Stimulated activated CD4-positive, alpha-beta T cell treated with anti-CD3 and anti-CD28 coated beads, Interleukin-15, amount 100 ng/mL, for 1 hour (primary cell): Measurements from ENCODE around the gene RBBP7.
"Not testable (repeated sequence)": the region's sequence is repeated elsewhere in the genome, so short reads cannot be mapped to it uniquely, and the experiment has no call there.

Source experiments
- DNase-seq, 2 donors: peaks; one replicate each; pipeline ENCODE4 v3.0.0-alpha.2; 2020; ENCODE audit warnings: low read depth in 1 of 2, low spot score in 1 of 2

RBBP7 gene

DNA sequence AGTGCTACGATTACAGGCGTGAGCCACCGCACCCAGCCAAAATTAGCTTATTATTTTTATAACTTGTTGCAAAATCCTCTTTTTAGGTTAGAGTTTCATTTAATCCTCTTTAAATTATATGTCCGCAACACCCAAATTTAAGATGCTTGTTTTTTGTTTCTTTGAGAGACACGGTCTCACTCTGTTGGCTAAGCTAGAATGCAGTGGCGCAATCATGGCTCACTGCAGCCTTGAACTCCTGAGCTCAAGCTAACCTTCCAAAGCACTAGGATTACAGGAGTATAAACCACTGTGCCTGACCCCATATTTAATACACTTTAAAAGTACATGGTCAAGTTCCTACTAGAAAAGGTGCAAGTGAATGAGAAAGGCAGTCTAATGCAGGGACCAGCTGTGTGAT lies 2.2 kb downstream of the RBBP7 start:
- DNase-seq, result no peak

DNA sequence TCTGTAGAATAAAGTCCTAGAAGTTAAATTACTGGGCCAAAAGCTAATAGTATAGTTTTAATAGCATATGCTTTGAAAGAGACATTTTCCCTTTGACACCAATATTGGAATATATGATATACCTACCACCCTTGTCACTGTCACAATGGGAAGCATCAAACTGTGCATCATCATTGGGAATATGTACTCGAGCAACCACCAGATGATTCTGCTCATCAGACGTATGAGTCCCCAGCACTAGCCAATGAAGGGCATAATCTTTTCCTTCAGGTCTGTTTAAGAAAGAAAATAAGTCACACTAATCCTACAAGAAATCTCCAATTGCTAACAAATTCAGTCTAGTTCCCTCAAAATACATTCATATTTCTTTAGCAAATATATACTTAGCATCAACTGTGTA lies 7.3 kb downstream of the RBBP7 start:
- no peak for DNase-seq

DNA sequence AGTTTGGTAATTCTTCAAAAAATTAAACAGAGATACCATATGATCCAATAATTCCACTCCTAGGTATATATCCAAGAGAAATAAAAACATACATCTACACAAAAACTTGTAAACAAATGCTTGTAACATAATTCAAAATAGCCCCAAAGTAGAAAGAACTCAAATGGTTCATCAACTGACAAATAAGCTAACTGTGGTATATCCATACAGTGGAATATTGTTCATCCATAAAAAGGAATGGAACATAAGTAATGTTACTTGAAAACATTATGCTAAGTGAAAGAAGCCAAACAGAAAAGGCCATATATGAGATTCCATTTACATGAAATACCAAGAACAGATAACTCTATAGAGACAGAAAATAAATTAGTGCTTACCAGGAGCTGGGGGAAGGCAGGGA lies 13.4 kb downstream of the RBBP7 start:
- no peak for DNase-seq

DNA sequence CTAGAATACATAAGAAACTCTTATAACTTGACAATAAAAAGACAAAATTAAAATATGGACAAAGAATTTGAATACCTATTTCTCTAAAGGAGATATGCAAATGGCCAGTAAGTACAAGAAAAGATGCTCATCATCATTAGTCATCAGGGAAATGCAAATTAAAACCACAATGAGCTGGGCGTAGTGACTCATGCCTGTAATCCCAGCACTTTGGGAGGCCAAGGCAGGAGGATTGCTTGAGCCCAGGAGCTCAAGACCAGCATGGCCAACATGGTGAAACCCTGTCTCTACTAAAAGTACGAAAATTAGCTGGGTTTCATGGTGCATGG lies 14.1 kb downstream of the RBBP7 start:
- DNase-seq, result not testable (repeated sequence)

DNA sequence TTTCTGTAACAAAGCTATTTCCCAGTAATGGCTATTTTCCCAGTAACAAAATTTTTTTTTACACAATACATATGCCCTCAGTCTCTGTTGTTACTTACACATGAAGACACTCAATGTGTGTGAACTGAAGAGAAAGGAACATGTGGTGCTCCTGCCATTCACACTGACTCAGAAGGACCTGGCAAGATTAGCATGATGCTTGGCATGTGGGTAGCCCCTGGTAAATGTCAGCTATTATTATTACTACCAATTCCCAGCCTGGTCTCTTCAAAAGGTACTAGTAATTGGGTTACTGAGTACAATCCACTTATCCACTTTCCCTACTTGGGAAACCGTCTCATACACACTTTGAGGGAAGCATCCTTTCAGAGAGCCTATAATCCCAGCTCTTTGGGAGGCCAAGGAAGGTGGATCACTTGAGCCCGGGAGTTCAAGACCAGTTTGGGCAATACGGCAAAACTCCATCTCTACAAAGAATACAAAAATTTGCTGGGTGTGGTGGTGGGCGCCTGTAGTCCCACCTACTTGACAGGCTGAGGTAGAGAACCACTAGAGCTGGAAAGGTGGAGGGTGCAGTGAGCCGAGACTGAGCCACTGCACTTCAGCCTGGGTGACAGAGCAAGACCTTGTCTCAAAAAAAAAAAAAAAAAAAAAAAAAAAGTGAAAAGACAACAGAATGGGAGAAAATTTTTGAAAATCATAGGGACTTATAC lies 14.6 kb downstream of the RBBP7 start:
- no peak for DNase-seq

DNA sequence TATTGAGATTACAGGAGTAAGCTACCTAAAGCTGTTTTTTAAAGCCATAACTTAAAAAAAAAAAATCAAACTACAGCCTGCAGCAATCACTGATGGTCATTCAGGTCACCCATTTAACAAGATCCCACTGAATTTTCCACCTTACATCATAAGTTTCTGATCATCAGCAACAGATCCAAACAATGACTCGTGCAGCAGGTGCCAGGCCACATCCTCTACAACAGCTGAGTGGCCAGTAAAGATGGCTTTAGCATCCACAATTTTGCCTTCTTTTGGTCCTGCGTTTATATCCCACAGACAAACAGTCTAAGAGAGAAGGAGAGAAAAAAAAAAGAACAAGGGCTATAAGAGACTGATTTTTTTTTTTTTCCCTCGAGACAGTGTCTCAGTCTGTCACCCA lies 16.6 kb downstream of the RBBP7 start:
- no peak for DNase-seq

DNA sequence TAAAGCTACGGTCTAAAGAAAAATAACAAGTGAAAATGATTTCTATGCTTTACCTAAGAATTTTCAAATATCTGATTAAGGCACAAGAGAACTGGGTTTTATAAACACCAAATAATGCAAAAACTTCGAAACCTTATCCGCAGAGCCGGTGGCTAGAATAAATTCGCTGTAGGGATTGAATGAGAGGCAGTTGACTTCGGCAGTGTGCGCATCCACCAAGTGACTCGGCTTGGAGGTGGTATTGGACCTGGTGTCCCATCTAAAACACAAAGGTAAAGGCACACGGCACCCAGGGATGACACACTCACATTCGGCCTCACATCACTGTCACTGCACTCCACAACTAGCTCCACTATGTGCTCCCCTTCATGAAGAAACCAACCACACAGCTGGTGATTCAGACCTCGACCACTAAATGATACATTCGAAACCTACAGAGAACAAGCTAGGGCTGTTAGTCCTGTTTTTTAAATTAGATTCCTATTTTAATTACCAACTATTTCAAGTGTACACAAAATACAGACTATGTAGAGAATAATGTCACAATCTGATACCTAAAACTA lies 17.5 kb downstream of the RBBP7 start:
- no peak for DNase-seq

DNA sequence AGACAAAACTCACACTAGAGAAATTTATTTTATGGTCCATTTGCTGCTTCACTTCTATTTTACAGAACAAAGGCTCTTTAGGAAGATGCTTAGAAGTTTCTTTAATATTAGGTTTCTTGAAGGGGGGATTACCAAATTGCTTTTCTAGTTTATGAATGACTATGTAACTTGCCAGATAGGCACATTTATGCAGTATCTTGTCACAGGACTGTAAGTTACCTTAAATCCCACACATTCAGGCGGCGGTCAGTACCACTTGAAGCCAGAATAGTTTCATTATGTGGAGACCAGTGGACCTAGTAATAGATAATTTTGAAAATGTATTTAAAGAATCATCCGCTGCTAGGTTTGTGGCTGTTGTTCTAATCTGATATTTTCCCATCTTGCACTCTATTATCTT lies 18.3 kb downstream of the RBBP7 start:
- DNase-seq, result no peak

DNA sequence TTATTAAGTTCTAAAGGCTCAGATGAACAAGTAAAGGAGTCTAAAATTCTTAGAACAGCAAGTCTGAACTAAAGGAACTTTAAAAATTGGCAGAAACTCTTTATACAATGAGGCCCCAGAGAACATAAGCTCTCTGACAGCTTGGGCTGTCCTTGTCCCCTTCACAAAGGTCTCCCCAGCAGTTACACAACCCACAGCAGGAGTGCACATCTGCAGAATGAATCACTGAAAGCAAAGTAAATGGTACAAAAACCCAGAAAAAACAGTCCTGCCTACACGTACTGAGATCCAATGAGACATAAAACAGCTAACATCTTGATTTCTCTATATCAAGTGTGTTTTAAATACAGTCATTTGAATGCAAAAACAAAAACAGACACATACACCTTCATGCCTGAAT lies 18.7 kb downstream of the RBBP7 start:
- no peak for DNase-seq

DNA sequence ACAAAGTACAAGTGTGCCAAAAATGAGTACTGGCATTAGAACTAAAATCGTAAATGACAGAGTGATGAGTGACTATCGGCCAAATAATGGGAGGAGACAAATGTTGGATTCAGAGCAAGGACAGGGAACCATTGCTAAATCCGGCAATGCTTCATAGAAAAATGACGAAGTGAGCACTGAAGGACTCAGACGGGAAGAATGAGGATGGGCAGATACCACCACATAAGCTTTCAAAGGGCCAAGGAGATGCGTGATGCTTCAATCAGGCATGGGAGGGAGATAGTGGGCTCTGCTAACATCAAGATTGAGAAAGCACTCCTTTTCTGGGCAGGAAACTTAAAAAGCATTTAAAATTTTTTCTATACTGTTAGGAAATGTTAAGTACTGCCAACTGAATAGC lies 21.6 kb downstream of the RBBP7 start:
- no peak for DNase-seq

DNA sequence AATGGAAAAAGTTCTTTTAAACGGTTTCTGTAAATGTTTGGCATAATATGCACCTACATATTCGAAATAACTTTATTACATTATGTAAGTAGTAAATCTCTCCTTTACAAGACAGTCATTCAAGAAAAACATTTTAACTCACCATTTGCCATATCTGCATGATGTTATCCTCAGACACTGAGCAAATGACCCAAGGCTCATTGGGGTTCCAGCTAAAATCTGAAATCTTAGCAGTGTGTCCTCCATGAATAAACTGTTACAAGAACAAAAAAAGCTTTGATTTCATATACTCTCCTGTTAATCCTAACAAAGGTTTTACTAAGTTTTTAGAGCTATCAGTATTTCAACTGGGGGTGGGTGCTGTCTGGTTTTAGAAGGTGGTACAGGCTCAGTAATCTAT lies 24.5 kb downstream of the RBBP7 start:
- no peak for DNase-seq

DNA sequence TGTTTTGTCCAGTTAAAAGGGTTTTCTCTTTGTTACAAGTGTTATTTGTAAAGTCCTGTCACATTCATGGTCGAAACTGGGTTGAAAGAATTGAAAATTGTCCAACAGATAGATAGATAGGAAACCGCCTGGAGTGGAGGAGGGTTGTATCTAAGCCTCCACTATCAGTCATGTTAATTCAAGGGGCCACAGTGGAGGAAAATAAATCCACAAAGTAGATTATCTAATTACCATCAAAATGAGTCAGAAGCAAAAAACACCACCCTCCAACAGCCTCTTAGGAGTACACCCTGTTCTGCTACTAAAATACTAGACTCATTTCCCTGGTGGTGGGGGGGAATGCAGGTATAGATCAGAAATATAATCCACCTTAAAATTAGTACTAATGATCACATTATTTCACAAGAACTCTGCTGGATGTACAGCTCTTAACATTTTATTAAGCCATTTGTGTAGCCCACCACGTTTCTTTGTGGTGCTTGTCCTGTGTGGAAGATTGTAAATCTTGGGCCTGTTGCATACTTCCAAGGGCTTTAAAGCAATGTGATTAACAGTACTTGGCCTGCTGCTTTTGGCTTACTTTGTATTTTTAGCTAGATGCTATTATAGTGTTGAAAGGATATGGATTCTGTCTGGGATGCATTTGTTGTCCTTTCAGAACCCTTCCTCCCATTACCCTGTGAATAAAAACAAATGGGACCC lies 26.8 kb downstream of the RBBP7 start:
- DNase-seq, result no peak

DNA sequence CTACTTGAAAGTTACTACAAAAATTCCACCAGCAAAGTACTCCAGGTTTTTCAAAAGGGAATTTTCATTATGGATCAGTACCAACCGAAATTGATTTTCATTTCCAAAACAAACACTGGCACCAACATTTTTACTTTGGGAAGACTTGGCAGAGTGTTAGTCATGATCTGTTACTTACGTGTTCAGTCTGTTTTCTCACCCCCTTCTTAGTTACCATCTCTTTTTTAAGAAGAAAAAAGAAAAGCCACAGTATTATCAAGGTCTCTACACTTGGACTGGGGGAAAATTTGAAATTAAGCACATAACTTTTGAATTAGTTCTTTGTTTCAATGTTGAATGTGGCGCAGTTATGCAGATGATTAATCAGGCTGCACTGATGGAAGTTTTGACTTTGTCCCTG lies 27.5 kb downstream of the RBBP7 start:
- no peak for DNase-seq

DNA sequence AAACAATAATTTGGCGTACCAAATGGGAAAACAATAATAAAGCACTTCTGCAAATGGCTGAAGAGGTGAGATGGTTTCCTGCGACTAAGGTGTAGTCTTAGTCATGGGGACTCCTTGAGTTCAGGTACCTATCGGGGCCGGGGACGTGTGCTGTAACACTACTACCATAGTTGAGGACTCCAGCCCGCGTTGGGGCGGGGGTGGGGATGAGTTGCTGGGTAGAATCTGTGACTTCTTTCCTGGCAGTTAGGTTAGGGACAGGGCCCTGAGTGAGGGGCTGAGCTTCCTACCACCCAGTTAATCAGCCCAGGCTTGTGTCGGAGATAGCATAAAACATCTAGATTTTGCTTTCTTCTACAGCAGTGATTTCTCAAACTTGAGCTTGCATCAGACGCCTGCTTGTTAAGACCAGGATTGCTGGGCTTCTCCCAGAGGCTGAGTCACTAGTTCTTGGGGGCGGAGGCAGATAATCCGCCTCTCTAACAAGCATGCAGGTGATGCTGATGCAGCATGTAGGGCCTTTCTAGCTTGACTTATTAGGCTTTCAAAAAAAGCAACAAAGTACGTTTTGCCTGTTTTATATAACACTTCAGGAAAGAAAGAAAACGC lies 30.2 kb downstream of the RBBP7 start:
- DNase-seq, result no peak

DNA sequence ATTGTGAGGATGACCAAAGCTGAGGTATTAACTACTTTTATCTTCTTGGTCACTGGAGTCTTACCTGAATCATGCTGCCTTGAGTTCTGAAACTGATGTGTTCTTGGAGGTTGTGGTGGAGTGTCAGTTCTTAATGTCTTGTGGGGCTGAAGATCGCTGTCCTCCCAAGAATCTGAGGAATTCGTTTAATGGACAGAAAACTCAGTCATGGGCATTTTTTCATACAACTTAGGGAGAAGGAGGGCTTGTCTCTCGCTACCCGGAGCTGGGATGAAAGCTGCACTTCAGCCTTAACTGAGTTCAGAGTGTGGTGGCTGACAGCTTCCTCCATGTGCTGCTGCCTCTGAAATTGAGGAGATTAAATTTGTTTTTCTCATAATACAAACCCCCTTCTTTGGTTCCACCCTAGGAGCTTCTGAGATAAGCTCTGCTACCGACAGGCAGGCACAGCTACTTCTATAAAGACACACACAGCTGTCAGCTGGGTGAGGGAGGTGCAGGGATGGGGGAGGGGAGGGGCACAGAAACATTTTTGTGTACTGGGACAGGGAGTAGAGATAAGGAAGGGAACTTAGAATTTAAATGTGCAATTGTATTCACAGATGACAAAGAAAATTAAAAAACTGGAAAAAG lies 30.8 kb downstream of the RBBP7 start:
- DNase-seq, result no peak

DNA sequence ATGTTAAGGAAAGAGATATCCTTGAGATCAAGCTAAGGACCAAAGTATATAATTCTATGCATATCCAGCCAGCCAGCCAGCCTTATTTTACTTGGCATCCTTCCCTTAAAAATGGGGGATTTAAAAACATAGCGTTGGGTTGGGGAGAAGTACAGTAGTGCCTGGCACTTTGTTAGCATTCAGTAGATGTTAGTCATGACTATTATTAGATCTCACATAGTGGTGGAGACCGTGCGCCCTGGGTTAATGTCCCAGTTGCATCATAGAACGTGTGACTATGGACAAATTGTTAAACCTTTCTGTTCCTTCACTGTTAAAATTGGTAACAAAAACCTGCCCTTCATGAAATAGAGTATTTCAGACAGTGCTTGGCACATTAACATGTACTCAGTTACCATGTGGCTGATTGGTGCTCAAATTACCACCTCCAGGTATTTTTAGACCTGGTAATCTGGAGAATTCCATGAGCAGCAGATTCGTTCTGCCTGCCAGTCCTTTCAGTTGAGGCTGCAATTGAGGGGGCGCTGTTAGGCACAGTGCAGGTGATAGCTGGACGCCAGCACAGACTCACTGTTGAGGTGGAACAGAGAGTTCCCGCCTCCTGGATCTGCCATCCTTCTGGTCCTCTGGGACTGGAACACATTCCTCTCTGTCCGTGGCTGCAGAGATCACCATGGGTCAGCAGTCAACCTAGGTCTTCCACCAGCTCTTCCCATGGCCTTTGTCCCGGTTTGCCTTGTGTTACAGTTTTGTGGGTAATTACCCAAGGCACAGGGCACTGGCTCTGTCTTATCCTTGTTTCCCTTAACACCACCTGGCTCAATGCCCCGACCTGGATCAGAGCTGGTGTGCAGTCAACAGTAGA lies 31.7 kb downstream of the RBBP7 start:
- DNase-seq, result no peak

DNA sequence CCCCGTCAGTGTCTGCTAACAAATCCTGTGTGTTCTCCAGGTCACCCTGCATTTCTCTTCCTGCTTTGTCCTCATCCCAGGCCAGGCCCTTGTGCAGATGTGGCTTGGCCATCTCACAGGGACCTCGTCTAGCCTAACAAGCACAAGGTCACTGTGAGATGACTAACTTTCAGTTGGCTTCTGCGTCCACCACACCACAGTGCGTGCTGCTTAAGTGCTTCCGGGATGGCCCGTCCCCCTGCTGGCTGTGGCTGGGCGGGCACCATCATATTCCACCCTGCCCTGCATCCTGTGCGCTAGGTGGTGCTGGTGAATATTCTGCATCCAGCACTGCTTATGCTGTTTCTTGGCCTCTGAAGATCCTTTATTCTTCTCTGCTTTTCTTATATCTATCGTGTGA lies 33.8 kb downstream of the RBBP7 start:
- DNase-seq, result no peak

DNA sequence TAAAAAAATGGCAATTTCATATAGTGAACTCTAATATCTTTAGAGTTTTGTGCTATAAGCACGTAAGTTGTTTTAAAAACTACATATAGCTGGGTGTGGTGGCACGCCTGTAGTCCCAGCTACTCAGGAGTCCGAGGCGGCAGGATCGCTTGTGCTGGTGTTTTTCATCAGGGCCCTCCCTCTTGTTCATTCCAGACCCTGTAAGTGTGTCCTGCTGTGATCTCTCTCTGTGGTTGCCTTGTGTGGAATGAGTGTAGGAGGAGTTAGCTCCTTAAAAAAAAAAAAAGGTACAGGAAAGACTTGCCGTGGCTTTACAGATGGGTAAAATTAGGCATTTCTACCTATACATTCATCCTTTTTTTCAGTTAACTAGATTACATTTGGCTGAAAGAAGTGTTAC lies 35.4 kb downstream of the RBBP7 start:
- DNase-seq, result no peak

DNA sequence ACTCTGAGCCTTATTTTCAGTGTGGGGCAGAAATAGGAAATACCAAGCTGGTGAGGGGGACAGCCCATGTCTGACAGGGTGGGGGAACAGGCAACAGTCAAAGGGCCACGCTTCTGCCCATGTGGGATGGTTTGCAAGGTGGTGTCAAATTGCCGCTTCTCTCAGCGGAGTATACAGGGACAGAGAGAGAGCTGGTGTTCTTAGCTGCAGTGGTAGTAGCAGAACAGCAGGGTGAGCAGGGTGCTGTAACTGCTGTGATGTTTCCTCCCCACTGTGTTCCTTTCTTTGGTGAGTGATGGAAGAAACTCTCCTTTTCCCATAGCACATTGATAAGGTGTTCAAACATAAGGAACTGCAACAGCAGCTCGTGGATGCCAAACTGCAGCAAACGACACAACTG lies 37.9 kb downstream of the RBBP7 start:
- DNase-seq, result no peak

DNA sequence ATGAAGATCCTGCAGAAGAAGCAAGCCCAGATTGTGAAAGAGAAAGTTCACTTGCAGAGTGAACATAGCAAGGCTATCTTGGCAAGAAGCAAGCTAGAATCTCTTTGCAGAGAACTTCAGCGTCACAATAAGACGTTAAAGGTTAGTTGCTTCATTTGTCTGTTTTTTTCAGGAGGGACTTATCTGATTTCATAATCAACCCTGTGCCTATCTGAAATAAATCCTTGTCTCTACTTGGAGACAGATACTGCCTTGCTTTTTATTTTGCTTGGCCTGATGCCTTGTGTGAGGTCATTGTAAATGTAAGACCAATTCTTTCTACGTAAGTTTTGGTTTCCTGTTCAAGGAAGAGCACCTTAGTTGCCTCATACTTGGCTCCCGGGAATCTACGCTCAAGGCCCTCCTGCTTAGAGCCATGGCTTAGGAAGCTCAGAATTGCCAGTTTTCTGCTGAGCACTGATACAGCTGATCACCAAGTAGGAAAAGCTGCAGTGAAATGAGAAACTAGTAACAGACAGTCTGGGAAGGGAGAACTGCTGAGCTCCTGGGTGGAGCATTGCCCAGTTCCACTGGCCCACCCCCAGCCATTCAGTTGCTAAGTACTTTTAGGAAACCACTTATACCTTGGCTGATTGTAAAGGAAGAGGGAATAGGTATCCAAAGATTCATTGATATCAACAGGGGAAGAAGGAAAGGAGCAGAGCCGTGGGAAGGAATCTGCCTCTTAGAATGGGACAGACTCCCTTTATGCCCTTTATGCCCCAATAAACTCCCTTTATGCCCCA lies 41.8 kb downstream of the RBBP7 start:
- no peak for DNase-seq
